ENCODE data around the gene PHF13.

GRCh38 chr1:6597777-6598131, 15.8 kb upstream of the PHF13 start:
- TF ChIP-seq, protein P1, sequence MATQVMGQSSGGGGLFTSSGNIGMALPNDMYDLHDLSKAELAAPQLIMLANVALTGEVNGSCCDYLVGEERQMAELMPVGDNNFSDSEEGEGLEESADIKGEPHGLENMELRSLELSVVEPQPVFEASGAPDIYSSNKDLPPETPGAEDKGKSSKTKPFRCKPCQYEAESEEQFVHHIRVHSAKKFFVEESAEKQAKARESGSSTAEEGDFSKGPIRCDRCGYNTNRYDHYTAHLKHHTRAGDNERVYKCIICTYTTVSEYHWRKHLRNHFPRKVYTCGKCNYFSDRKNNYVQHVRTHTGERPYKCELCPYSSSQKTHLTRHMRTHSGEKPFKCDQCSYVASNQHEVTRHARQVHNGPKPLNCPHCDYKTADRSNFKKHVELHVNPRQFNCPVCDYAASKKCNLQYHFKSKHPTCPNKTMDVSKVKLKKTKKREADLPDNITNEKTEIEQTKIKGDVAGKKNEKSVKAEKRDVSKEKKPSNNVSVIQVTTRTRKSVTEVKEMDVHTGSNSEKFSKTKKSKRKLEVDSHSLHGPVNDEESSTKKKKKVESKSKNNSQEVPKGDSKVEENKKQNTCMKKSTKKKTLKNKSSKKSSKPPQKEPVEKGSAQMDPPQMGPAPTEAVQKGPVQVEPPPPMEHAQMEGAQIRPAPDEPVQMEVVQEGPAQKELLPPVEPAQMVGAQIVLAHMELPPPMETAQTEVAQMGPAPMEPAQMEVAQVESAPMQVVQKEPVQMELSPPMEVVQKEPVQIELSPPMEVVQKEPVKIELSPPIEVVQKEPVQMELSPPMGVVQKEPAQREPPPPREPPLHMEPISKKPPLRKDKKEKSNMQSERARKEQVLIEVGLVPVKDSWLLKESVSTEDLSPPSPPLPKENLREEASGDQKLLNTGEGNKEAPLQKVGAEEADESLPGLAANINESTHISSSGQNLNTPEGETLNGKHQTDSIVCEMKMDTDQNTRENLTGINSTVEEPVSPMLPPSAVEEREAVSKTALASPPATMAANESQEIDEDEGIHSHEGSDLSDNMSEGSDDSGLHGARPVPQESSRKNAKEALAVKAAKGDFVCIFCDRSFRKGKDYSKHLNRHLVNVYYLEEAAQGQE (IDR thresholded peaks at IDR 0.05; ENCODE audit: low read depth, low read length): no peak
- TF ChIP-seq SMC3 (IDR thresholded peaks at IDR 0.05; ENCODE audit: low read depth, low read length) (no peak), USF1 (IDR thresholded peaks at IDR 0.05; ENCODE audit: borderline replicate concordance, low read depth) (no peak), CTCF (IDR thresholded peaks at IDR 0.05) (no peak), FOXJ3 (CRISPR knock-in tag; IDR thresholded peaks at IDR 0.05) (no peak), GABPA (IDR thresholded peaks at IDR 0.05; ENCODE audit: low read depth) (no peak), RFX5 (IDR thresholded peaks at IDR 0.05; ENCODE audit: low read length) (no peak), ELF1 (IDR thresholded peaks at IDR 0.05) (no peak), TCF12 (IDR thresholded peaks at IDR 0.05) (no peak), MAX (IDR thresholded peaks at IDR 0.05; ENCODE audit: low read depth) (no peak), EP300 (IDR thresholded peaks at IDR 0.05; ENCODE audit: borderline replicate concordance in 1 of 2, low read depth in 1 of 2, low read length in 1 of 2) (no peak)
- TF ChIP-seq, protein P2, sequence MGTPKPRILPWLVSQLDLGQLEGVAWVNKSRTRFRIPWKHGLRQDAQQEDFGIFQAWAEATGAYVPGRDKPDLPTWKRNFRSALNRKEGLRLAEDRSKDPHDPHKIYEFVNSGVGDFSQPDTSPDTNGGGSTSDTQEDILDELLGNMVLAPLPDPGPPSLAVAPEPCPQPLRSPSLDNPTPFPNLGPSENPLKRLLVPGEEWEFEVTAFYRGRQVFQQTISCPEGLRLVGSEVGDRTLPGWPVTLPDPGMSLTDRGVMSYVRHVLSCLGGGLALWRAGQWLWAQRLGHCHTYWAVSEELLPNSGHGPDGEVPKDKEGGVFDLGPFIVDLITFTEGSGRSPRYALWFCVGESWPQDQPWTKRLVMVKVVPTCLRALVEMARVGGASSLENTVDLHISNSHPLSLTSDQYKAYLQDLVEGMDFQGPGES (IDR thresholded peaks at IDR 0.05; ENCODE audit: low read depth, low read length): no peak

Data from SK-N-SH (cell line).